KG1 (cell line): ENCODE results near the gene USP46.

Experiments used
- DNase-seq: peaks from one replicate; lab custom pipeline; 2025; lab: John Stamatoyannopoulos, UW

The USP46 gene

GRCh38 chr4:52655506-52655905, 3.6 kb downstream of the USP46 start:
- DNase-seq: no peak

- DNase-seq: no peak
Observed at GRCh38 chr4:52651996-52652672, 7.0 kb downstream of the USP46 start.

GRCh38 chr4:52648836-52649235, 10.3 kb downstream of the USP46 start:
- DNase-seq: no peak

GRCh38 chr4:52646741-52647140, 12.4 kb downstream of the USP46 start:
- no peak for DNase-seq

- DNase-seq: no peak
Observed at GRCh38 chr4:52646096-52646495, 13.0 kb downstream of the USP46 start.

- no peak for DNase-seq
Observed at GRCh38 chr4:52645300-52645699, 13.8 kb downstream of the USP46 start.

- DNase-seq: no peak
Observed at GRCh38 chr4:52643785-52644244, 15.3 kb downstream of the USP46 start.

- no peak for DNase-seq
Observed at GRCh38 chr4:52643190-52643589, 15.9 kb downstream of the USP46 start.

GRCh38 chr4:52641854-52642563, 17.1 kb downstream of the USP46 start:
- DNase-seq: no peak

- no peak for DNase-seq
Observed at GRCh38 chr4:52640808-52641565, 18.1 kb downstream of the USP46 start.

GRCh38 chr4:52638717-52639116, 20.4 kb downstream of the USP46 start:
- DNase-seq: no peak

- no peak for DNase-seq
Observed at GRCh38 chr4:52637116-52637515, 22.0 kb downstream of the USP46 start.

- no peak for DNase-seq
Observed at GRCh38 chr4:52635560-52635959, 23.5 kb downstream of the USP46 start.

GRCh38 chr4:52635130-52635529, 24.0 kb downstream of the USP46 start:
- no peak for DNase-seq

GRCh38 chr4:52633846-52634245, 25.3 kb downstream of the USP46 start:
- no peak for DNase-seq

- DNase-seq: no peak
Observed at GRCh38 chr4:52628974-52629373, 30.1 kb downstream of the USP46 start.

GRCh38 chr4:52628543-52628942, 30.6 kb downstream of the USP46 start:
- no peak for DNase-seq

GRCh38 chr4:52627876-52628275, 31.2 kb downstream of the USP46 start:
- DNase-seq: no peak

- no peak for DNase-seq
Observed at GRCh38 chr4:52625216-52625615, 33.9 kb downstream of the USP46 start.

- DNase-seq: no peak
Observed at GRCh38 chr4:52622564-52622963, 36.5 kb downstream of the USP46 start.

GRCh38 chr4:52621567-52621966, 37.5 kb downstream of the USP46 start:
- no peak for DNase-seq

- no peak for DNase-seq
Observed at GRCh38 chr4:52619591-52619931, 39.5 kb downstream of the USP46 start.
